Measurements from ENCODE around the gene DHPS.

GRCh38 chr19:12721656-12722565 lies 40.2 kb upstream of the DHPS start:
- TF ChIP-seq CTCF (IDR thresholded peaks at IDR 0.05; ENCODE audit: extremely low read depth in 1 of 2, insufficient read depth in 1 of 2, low read depth in 1 of 2, low read length in 2 of 2): no peak
- TF ChIP-seq POLR2A (IDR thresholded peaks at IDR 0.05; ENCODE audit: low read depth, low read length): no peak
- no peak for TF ChIP-seq MYC (IDR thresholded peaks at IDR 0.05; ENCODE audit: low read depth, low read length)
- no peak for TF ChIP-seq EZH2 (IDR thresholded peaks at IDR 0.05; ENCODE audit: borderline replicate concordance, low read depth, low read length, severe bottlenecking)
- TF ChIP-seq FOS (IDR thresholded peaks at IDR 0.05; ENCODE audit: borderline replicate concordance, insufficient read depth, low read length): no peak
